Tibial nerve (tissue), 4 donors: ENCODE results near the gene NLRP12.

ENCODE experiments used
- EP300 ChIP-seq, 2 donors: sonication (generic); formaldehyde crosslinking; IDR thresholded peaks; one replicate each; pipeline ENCODE4 v1.6.1; 2017; ENCODE audit warnings: antibody characterized with exemption in 2 of 2, mild to moderate bottlenecking in 1 of 2
- POLR2A ChIP-seq, 2 donors: fragments of 450-650 bp; IDR thresholded peaks; one replicate each; pipeline ENCODE4 v1.6.1; 2017; ENCODE audit warnings: antibody characterized with exemption in 2 of 2, mild to moderate bottlenecking in 2 of 2, moderate library complexity in 2 of 2
- TF ChIP-seq, protein P1 (sequence below), 5 experiments: fragments of 200-600 bp in 3 of 5; fragments of 450-650 bp in 2 of 5; sonication (generic) in 3 of 5; IDR thresholded peaks; one replicate each; pipeline ENCODE4 v1.5.1; 2016 to 2019; ENCODE audit warnings: antibody characterized with exemption in 5 of 5, mild to moderate bottlenecking in 3 of 5, moderate library complexity in 2 of 5

DNA sequence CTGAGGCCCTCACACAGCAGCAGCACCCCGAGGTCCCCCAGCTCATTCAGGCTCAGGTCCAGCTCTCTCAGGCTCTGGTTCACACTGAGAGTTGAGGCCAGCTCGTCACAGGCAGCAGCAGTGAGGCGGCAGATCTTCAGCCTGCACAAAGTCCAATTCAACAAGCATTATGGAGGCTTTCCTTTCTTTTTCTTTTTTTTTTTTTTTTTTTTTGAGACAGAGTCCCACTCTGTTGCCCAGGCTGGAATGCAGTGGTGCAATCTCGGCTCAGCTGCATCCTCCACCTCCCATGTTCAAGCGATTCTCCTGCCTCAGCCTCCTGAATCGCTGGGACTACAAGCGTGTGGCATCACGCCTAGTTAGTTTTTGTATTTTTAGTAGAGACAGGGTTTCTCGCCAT, 22.9 kb downstream of the NLRP12 start:
- TF ChIP-seq, protein P1, sequence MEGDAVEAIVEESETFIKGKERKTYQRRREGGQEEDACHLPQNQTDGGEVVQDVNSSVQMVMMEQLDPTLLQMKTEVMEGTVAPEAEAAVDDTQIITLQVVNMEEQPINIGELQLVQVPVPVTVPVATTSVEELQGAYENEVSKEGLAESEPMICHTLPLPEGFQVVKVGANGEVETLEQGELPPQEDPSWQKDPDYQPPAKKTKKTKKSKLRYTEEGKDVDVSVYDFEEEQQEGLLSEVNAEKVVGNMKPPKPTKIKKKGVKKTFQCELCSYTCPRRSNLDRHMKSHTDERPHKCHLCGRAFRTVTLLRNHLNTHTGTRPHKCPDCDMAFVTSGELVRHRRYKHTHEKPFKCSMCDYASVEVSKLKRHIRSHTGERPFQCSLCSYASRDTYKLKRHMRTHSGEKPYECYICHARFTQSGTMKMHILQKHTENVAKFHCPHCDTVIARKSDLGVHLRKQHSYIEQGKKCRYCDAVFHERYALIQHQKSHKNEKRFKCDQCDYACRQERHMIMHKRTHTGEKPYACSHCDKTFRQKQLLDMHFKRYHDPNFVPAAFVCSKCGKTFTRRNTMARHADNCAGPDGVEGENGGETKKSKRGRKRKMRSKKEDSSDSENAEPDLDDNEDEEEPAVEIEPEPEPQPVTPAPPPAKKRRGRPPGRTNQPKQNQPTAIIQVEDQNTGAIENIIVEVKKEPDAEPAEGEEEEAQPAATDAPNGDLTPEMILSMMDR (IDR thresholded peaks at IDR 0.05): no peak
- TF ChIP-seq POLR2A (IDR thresholded peaks at IDR 0.05) (no peak), EP300 (IDR thresholded peaks at IDR 0.05) (no peak)
